HCT116 (cell line): ENCODE data around the gene STRN.

Experiments used
- EZH2 ChIP-seq: fragments of 200-600 bp; sonication (generic); IDR thresholded peaks from 2 replicates; pipeline ENCODE4 v1.6.1; 2017; ENCODE audit warnings: antibody characterized with exemption, mixed run types
- EZH2phosphoT487 ChIP-seq: fragments of 200-600 bp; IDR thresholded peaks from 2 replicates; pipeline ENCODE4 v1.6.1; 2018; ENCODE audit warnings: antibody characterized with exemption, borderline replicate concordance
- POLR2A ChIP-seq: IDR thresholded peaks from 2 replicates; pipeline ENCODE4 v1.7.0; 2011; ENCODE audit warnings: borderline replicate concordance; ENCODE audit not compliant: insufficient read depth, insufficient read length; ENCODE audit errors: extremely low read depth
- POLR2AphosphoS5 ChIP-seq: IDR thresholded peaks from 2 replicates; pipeline ENCODE4 v1.6.1; 2011; ENCODE audit warnings: mild to moderate bottlenecking, low read depth, low read length, moderate library complexity
- SIN3A ChIP-seq: IDR thresholded peaks from 2 replicates; pipeline ENCODE4 v1.6.1; 2012; ENCODE audit warnings: low read depth
- SP1 ChIP-seq: IDR thresholded peaks from 2 replicates; pipeline ENCODE4 v1.6.1; 2012; ENCODE audit warnings: low read depth
- YY1 ChIP-seq: IDR thresholded peaks from 2 replicates; pipeline ENCODE4 v1.6.1; 2011; ENCODE audit warnings: low read length, low read depth, moderate library complexity, mild to moderate bottlenecking; ENCODE audit not compliant: insufficient replicate concordance; ENCODE audit errors: extremely low read depth
- TF ChIP-seq, protein P1 (sequence below), 3 experiments: fragments of 200-600 bp in 1 of 3; sonication (generic) in 1 of 3; IDR thresholded peaks in 2 of 3; conservative IDR thresholded peaks in 1 of 3; 2 replicates each; pipeline ENCODE4 v1.5.1; 2012 to 2017; ENCODE audit warnings: low read depth in 2 of 3, low read length in 2 of 3, antibody characterized with exemption in 1 of 3, borderline replicate concordance in 1 of 3, control low read depth in 1 of 3, mild to moderate bottlenecking in 1 of 3, mixed read lengths in 1 of 3, mixed run types in 1 of 3, moderate library complexity in 1 of 3; ENCODE audit not compliant: insufficient read depth in 1 of 3
- TF ChIP-seq, protein P2 (sequence below): IDR thresholded peaks from 2 replicates; pipeline ENCODE4 v1.6.1; 2012

DNA sequence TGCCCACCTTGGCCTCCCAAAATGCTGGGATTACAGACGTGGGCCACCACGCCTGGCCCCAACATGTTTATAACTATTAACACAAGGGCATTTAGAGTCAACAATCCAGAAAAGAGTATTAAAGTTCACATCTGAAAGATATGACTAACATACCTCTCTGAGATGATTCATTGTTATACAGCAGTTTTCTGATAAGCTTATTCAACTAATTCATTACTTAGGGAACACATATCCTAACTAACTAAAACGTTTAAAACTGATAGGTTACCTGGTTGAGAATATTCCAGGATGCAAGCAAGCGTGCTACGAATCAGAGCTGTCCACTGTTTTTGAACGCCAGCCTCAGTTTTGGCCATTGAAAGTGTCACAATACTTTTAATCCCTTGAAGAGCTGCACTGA, 34.0 kb upstream of the STRN start:
- TF ChIP-seq POLR2AphosphoS5 (no peak), SIN3A (no peak), POLR2A (no peak), SP1 (no peak), YY1 (no peak), EZH2 (no peak), EZH2phosphoT487 (no peak)
- TF ChIP-seq, protein P1, sequence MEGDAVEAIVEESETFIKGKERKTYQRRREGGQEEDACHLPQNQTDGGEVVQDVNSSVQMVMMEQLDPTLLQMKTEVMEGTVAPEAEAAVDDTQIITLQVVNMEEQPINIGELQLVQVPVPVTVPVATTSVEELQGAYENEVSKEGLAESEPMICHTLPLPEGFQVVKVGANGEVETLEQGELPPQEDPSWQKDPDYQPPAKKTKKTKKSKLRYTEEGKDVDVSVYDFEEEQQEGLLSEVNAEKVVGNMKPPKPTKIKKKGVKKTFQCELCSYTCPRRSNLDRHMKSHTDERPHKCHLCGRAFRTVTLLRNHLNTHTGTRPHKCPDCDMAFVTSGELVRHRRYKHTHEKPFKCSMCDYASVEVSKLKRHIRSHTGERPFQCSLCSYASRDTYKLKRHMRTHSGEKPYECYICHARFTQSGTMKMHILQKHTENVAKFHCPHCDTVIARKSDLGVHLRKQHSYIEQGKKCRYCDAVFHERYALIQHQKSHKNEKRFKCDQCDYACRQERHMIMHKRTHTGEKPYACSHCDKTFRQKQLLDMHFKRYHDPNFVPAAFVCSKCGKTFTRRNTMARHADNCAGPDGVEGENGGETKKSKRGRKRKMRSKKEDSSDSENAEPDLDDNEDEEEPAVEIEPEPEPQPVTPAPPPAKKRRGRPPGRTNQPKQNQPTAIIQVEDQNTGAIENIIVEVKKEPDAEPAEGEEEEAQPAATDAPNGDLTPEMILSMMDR (IDR thresholded peaks at IDR 0.05 in 2 of 3, conservative IDR thresholded peaks at IDR 0.05 in 1 of 3; ENCODE audit: borderline replicate concordance in 1 of 3, insufficient read depth in 1 of 3, low read depth in 2 of 3, low read length in 2 of 3): no peak
- TF ChIP-seq, protein P2, sequence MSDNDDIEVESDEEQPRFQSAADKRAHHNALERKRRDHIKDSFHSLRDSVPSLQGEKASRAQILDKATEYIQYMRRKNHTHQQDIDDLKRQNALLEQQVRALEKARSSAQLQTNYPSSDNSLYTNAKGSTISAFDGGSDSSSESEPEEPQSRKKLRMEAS: no peak
